Pancreas (tissue), 10 donors: ENCODE data around the gene PIP4K2C. TPM values are rescaled to one million over a fixed set of nuclear protein-coding genes. Genes with fewer than 3 reads are reported as not detected.

Source experiments
- ATAC-seq, 4 donors: fragments of 200-7000 bp; cut with Tn5 transposase; one replicate each; pipeline versions ENCODE4 v1.8.0 to v1.9.1; 2020; ENCODE audit warnings: mild to moderate bottlenecking in 4 of 4, moderate library complexity in 4 of 4
- DNase-seq, 6 donors: peaks; one replicate each; pipeline ENCODE4 v3.0.0-alpha.2; 2020
- FAIRE-seq: peaks from 2 replicates; lab custom pipeline; 2012; peaks lifted over from hg19 to GRCh38; lab: Jason Lieb, UNC
- H3K27ac ChIP-seq, 4 donors: fragments of 200-600 bp; sonication (generic); 1 replicate in 3 of 4; 2 replicates in 1 of 4; pipeline versions ENCODE4 v1.5.0 to v1.8.0; 2020
- H3K27me3 ChIP-seq, 4 donors: fragments of 200-600 bp; one replicate each; pipeline ENCODE4 v1.8.0; 2021
- H3K36me3 ChIP-seq, 3 donors: fragments of 200-600 bp; sonication (generic) in 1 of 3; one replicate each; pipeline versions ENCODE4 v1.5.0 to v1.8.0; 2020 to 2021
- H3K4me1 ChIP-seq, 3 donors: fragments of 200-600 bp; one replicate each; pipeline ENCODE4 v1.8.0; 2021
- H3K4me3 ChIP-seq, 4 donors: fragments of 200-600 bp; sonication (generic) in 2 of 4; one replicate each; pipeline versions ENCODE4 v1.5.0 to v1.8.0; 2020 to 2021
- H3K9me3 ChIP-seq, 4 donors: fragments of 200-600 bp; one replicate each; pipeline ENCODE4 v1.8.0; 2021
- CTCF ChIP-seq, 4 donors: fragments of 200-600 bp; sonication (generic) in 3 of 4; IDR thresholded peaks; one replicate each; pipeline versions ENCODE4 v1.5.0 to v1.8.0; 2021; ENCODE audit warnings: antibody characterized with exemption in 4 of 4
- WGBS, 2 donors: extraction: QIAGEN DNeasy Blood & Tissue Kit; methylation state at CpG; one replicate each; pipeline ENCODE4 v1.1.7; 2013; 5-methylcytosine and 5-hydroxymethylcytosine counted together
- intact Hi-C, 3 donors: fragments of 100-400 bp; cut with DNase I; formaldehyde crosslinking; loops; one replicate each; pipeline versions ENCODE4 v1.11.1 to v1.14.2; 2022
- polyA plus RNA-seq, 2 donors: library from polyadenylated mRNA; stranded (reverse); fragments of 200-250 nt; gene quantifications; one replicate each; pipeline ENCODE4 v1.2.3, GENCODE V29; 2013
- total RNA-seq, 6 donors: library from RNA; stranded (reverse); fragmentation: NEBNext Ultra II Directional in 4 of 6; extraction: Animal tissue kit (Norgen Biotek cat#: 25700) in 4 of 6; gene quantifications; one replicate each; pipeline versions ENCODE4 v1.2.1 to v1.2.4, GENCODE V29; 2021 to 2023
- donor health status: healthy with polysubstance abuse.
- donor health status: DM: no; HTN: no; CAD: no; lungs with moderate emphysema.
- donor health status: DM: no; HTN: no; CAD: no.
- donor health status: control.
- donor health status: control.
- donor health status: Bipolar disorder and iron deficiency.
- donor health status: DM: yes; HTN: yes; CAD: no.
- donor health status: DM: no; HTN: no; CAD: no.
- donor health status: DM: no; HTN: no; CAD: no.
- donor health status: DM: yes; HTN: yes; CAD: no.

PIP4K2C gene
- total and polyA plus RNA-seq, 8 donors, result 5.3 to 17.0 (median 15.4) TPM

DNA sequence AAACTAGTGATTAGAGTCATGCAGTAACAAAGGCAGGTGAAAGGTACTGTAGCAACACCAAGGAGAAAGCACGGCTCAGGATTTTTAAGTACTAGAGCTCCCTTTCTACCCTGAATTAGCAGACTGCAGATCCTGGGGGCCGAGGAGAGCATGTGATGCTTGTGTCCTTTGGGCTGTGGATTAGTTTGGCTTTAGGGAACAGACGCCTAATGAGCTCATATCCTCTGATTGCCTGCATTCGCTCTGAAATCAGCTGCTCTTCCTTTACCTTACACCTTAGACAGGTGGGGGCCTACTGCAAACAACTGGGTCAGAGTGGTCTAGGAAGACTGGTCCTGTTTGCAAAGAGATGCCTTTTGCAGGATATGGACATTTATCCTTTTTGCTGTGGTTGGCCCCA, 2.2 kb downstream of the PIP4K2C start:
- TF ChIP-seq CTCF (IDR thresholded peaks at IDR 0.05), result no peak
- Histone ChIP-seq H3K36me3 (no peaks in the 10 kb centered on the region), H3K4me1 (peaks cover 3 to 10% (median 6%) of the 10 kb centered on the region in 3 donors), H3K27ac (no peak overlapping the region), H3K9me3 (no peaks in the 10 kb centered on the region), H3K27me3 (no peaks in the 10 kb centered on the region), H3K4me3 (no peak overlapping the region)
- ATAC-seq (no peak), FAIRE-seq (no peak), DNase-seq (no peak)
- WGBS, 2 donors, result 73 to 75% methylated on average over 4 of the region's 4 CpGs
- intact Hi-C loops, result no loop called here

- FAIRE-seq (no peak), ATAC-seq (no peak), DNase-seq (no peak)
- no peak overlapping the region for H3K4me3 ChIP-seq
- no peaks in the 10 kb centered on the region for H3K36me3 ChIP-seq
- H3K9me3 ChIP-seq, result no peaks in the 10 kb centered on the region
- H3K27ac ChIP-seq, result no peak overlapping the region
- H3K4me1 ChIP-seq, result peaks cover 0 to 8% (median 7%) of the 10 kb centered on the region in 3 donors
- no peaks in the 10 kb centered on the region for H3K27me3 ChIP-seq
- 74 to 85% methylated on average over 2 of the region's 2 CpGs for WGBS, 2 donors
- no peak for TF ChIP-seq CTCF (IDR thresholded peaks at IDR 0.05)
- intact Hi-C loops, result no loop called here
These were observed 9.4 kb downstream of the PIP4K2C start for GRCh38 chr12:57600395-57600794.

GRCh38 chr12:57602544-57602943, 11.6 kb downstream of the PIP4K2C start:
- intact Hi-C loops, result no loop called here
- Histone ChIP-seq H3K27me3 (no peaks in the 10 kb centered on the region), H3K9me3 (no peaks in the 10 kb centered on the region), H3K27ac (no peak overlapping the region), H3K4me1 (peaks cover 0 to 8% (median 7%) of the 10 kb centered on the region in 3 donors), H3K4me3 (no peak overlapping the region), H3K36me3 (no peaks in the 10 kb centered on the region)
- DNase-seq (no peak), ATAC-seq (no peak), FAIRE-seq (no peak)
- no peak for TF ChIP-seq CTCF (IDR thresholded peaks at IDR 0.05)

DNA sequence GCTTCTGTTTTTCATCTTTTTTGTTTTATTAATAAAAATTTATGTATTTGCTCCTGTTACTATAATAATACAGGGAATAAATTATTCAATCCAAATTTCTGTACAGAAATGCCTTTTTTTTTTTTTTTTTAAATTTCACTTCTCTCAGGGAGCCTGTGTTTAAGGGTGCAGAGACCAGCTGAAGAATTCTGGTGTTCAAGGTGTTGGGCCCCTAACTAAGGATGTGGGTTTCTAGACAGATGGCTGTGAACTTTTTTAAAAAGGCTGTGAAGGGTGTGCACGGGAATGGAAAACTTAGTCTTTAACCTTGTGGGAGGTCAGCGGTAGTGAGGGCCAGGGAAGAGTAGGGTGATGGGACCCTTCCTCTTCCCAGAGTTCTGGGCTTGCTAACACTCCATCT, 12.3 kb downstream of the PIP4K2C start:
- H3K27me3 ChIP-seq, result no peaks in the 10 kb centered on the region
- peaks cover 0 to 8% (median 7%) of the 10 kb centered on the region in 3 donors for H3K4me1 ChIP-seq
- peak overlapping the region in 1 of 4 donors; percentile 66 for H3K27ac ChIP-seq
- TF ChIP-seq CTCF (IDR thresholded peaks at IDR 0.05), result no peak
- intact Hi-C loops, result no loop called here
- ATAC-seq (no peak), FAIRE-seq (no peak), DNase-seq (no peak)
- H3K4me3 ChIP-seq, result no peak overlapping the region
- no peaks in the 10 kb centered on the region for H3K36me3 ChIP-seq
- 74 to 95% methylated on average over 2 of the region's 2 CpGs for WGBS, 2 donors
- no peaks in the 10 kb centered on the region for H3K9me3 ChIP-seq

GRCh38 chr12:57603815-57604453, 12.9 kb downstream of the PIP4K2C start:
- Histone ChIP-seq H3K4me1 (peaks cover 0 to 8% (median 7%) of the 10 kb centered on the region in 3 donors), H3K27me3 (no peaks in the 10 kb centered on the region), H3K9me3 (no peaks in the 10 kb centered on the region), H3K4me3 (peak overlapping the region; percentile 38 to 73 (median 64)), H3K27ac (peak overlapping the region; percentile 53 to 68 (median 66)), H3K36me3 (no peaks in the 10 kb centered on the region)
- WGBS, 2 donors, result 21 to 23% methylated on average over 6 of the region's 6 CpGs
- no peak for TF ChIP-seq CTCF (IDR thresholded peaks at IDR 0.05)
- FAIRE-seq (no peak), DNase-seq (peak in 1 of 6 donors; percentile 48), ATAC-seq (peak; percentile 63 to 82 (median 72))
- intact Hi-C loops, result no loop called here
